Endothelial cell (in vitro differentiated cells): ENCODE measurements around the gene VAV1. TPM values are rescaled to one million over a fixed set of nuclear protein-coding genes. Genes with fewer than 3 reads are reported as not detected.

ENCODE experiments used
- DNase-seq: peaks from one replicate; pipeline ENCODE4 v3.0.0; 2021; ENCODE audit warnings: low spot score
- H3K27ac Mint-ChIP-seq: one replicate; pipeline ENCODE4 v1.8.0; 2021; ENCODE audit warnings: mixed read lengths, inconsistent platforms; ENCODE audit not compliant: unreplicated experiment
- H3K27me3 Mint-ChIP-seq: one replicate; pipeline ENCODE4 v1.8.0; 2021; ENCODE audit warnings: mild to moderate bottlenecking, moderate library complexity, mixed read lengths, inconsistent platforms; ENCODE audit not compliant: unreplicated experiment
- H3K36me3 Mint-ChIP-seq: one replicate; pipeline ENCODE4 v1.8.0; 2021; ENCODE audit warnings: mild to moderate bottlenecking, low read depth, mixed read lengths, inconsistent platforms; ENCODE audit not compliant: unreplicated experiment
- H3K4me1 Mint-ChIP-seq: one replicate; pipeline ENCODE4 v1.8.0; 2021; ENCODE audit warnings: mild to moderate bottlenecking, mixed read lengths, inconsistent platforms; ENCODE audit not compliant: unreplicated experiment
- H3K4me3 Mint-ChIP-seq: one replicate; pipeline ENCODE4 v1.8.0; 2021; ENCODE audit warnings: mild to moderate bottlenecking, mixed read lengths, inconsistent platforms; ENCODE audit not compliant: unreplicated experiment
- H3K9me3 Mint-ChIP-seq: one replicate; pipeline ENCODE4 v1.8.0; 2021; ENCODE audit warnings: mixed read lengths, inconsistent platforms; ENCODE audit not compliant: unreplicated experiment
- CTCF ChIP-seq: fragments of 200-600 bp; sonication (generic); IDR thresholded peaks from one replicate; pipeline ENCODE4 v1.5.0; 2021; ENCODE audit warnings: antibody characterized with exemption; ENCODE audit not compliant: unreplicated experiment
- microRNA-seq: library from miRNA; unstranded; fragments of <30 nt; microRNA quantifications from one replicate; pipeline ENCODE4, GENCODE V29; 2020; ENCODE audit not compliant: unreplicated experiment
- total RNA-seq: library from RNA; stranded (reverse); fragmentation: NEBNext Ultra II Directional; extraction: Animal tissue kit (Norgen Biotek cat#: 25700); gene quantifications from one replicate; pipeline ENCODE4 v1.2.1, GENCODE V29; 2021; ENCODE audit not compliant: unreplicated experiment

The VAV1 gene
- total RNA-seq, 1 donor from 2014 or later = not detected

- peaks cover 42% of the 10 kb centered on the region for H3K9me3 Mint-ChIP-seq
- H3K36me3 Mint-ChIP-seq = peaks cover 12% of the 10 kb centered on the region
- no peak for DNase-seq
- H3K27me3 Mint-ChIP-seq = no peaks in the 10 kb centered on the region
- no peak overlapping the region for H3K4me3 Mint-ChIP-seq
- no peaks in the 10 kb centered on the region for H3K4me1 Mint-ChIP-seq
- no peak for TF ChIP-seq CTCF
- H3K27ac Mint-ChIP-seq = no peak overlapping the region
These were observed 130.9 kb downstream of the VAV1 start for GRCh38 chr19:6903446-6903845.

GRCh38 chr19:6906559-6907060, 134.1 kb downstream of the VAV1 start:
- H3K27ac Mint-ChIP-seq = no peak overlapping the region
- no peaks in the 10 kb centered on the region for H3K27me3 Mint-ChIP-seq
- no peaks in the 10 kb centered on the region for H3K4me1 Mint-ChIP-seq
- H3K4me3 Mint-ChIP-seq = no peak overlapping the region
- no peak for DNase-seq
- peaks cover 26% of the 10 kb centered on the region for H3K9me3 Mint-ChIP-seq
- no peak for TF ChIP-seq CTCF
- H3K36me3 Mint-ChIP-seq = peaks cover 6% of the 10 kb centered on the region

Small RNAs within 50 kb of the gene (microRNA-seq; reads per million reads assigned to microRNA genes)
- 1.8 reads per million, percentile 27 among the genes with 10 or more reads in this experiment for gene MIR6791

Other genes with a start within 250 kb of the VAV1 start
- 3.0 TPM for gene TNFSF9, start 241.7 kb upstream of the VAV1 start, total RNA-seq
- 0.51 TPM for gene CD70, start 181.6 kb upstream of the VAV1 start, total RNA-seq
- gene TNFSF14, start 102.5 kb upstream of the VAV1 start, total RNA-seq = not detected
- gene C3, start 52.1 kb upstream of the VAV1 start, total RNA-seq = not detected
- gene GPR108, start 35.1 kb upstream of the VAV1 start, total RNA-seq = 69.1 TPM
- gene TRIP10, start 33.0 kb upstream of the VAV1 start, total RNA-seq = 42.8 TPM
- 1.5 TPM for gene SH2D3A, start 5.3 kb upstream of the VAV1 start, total RNA-seq
- gene ADGRE1, start 114.9 kb downstream of the VAV1 start, total RNA-seq = not detected
- gene MBD3L2B, start 248.7 kb downstream of the VAV1 start, total RNA-seq = not detected